ENCODE data around the gene PTPRN2.

DNA sequence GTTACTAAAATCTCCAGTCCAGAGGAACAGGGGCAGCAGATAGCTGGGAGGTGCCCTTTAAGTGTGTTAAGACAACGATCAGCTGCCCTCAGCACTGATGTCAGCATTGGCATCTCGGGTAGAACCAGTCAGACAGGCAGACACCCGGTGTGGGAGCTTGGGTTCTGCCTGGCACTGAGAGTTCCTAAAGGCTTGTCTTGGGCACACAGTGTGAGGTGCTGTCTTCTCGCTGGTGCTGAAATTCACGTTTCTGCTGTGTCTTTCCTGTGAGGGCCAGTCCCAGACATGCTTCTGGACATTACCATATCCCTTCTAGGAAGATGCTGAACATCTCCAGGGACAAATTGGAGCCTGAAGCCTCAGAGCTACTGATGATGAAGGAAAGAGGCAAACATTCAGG, 1094.6 kb downstream of the PTPRN2 start:
- TF ChIP-seq, protein P1, sequence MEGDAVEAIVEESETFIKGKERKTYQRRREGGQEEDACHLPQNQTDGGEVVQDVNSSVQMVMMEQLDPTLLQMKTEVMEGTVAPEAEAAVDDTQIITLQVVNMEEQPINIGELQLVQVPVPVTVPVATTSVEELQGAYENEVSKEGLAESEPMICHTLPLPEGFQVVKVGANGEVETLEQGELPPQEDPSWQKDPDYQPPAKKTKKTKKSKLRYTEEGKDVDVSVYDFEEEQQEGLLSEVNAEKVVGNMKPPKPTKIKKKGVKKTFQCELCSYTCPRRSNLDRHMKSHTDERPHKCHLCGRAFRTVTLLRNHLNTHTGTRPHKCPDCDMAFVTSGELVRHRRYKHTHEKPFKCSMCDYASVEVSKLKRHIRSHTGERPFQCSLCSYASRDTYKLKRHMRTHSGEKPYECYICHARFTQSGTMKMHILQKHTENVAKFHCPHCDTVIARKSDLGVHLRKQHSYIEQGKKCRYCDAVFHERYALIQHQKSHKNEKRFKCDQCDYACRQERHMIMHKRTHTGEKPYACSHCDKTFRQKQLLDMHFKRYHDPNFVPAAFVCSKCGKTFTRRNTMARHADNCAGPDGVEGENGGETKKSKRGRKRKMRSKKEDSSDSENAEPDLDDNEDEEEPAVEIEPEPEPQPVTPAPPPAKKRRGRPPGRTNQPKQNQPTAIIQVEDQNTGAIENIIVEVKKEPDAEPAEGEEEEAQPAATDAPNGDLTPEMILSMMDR (conservative IDR thresholded peaks at IDR 0.05; ENCODE audit: low read length) = no peak
- no peak for TF ChIP-seq EZH2phosphoT487 (IDR thresholded peaks at IDR 0.05; ENCODE audit: borderline replicate concordance, low read depth, low read length)

Measured in OCI-LY7 (cell line).